Measurements from ENCODE around the gene OR52N1.
A peak's percentile ranks its signal among the peaks of the same experiment; 100 is the strongest.

OR52N1 gene

DNA sequence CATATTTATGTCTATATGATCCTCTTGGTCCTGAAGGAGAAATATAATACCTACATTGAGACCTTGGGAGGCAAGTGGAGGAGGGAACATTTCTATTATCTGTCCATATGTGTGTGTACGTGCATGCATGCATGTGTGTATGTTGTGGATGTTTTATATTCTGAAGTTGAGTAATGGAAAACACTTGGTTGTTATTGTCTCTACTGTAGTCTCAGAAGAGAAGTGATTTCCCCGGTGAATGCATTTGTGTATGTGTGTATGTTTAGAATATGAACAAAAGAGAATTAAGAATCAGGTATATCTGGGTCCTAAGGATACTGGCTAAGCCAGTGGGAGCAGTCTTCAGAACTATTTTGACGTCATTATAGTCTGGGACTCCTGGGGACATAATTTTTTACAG lies at the start of gene OR52N1:
OR52N1 (minus strand) TSS at position 101 of the 400 bp plus-strand sequence. CDS start 2,449 bp downstream, outside the sequence.
- no peak for DNase-seq (ENCODE audit: low read depth in 3 of 3)

GRCh38 chr11:5837695-5838094 lies 46.6 kb upstream of the OR52N1 start:
- DNase-seq (ENCODE audit: low read depth in 3 of 3), result no peak

GRCh38 chr11:5833446-5833845 lies 42.4 kb upstream of the OR52N1 start:
- DNase-seq (ENCODE audit: low read depth in 3 of 3), result no peak

- DNase-seq (ENCODE audit: low read depth in 3 of 3), result no peak
Observed at GRCh38 chr11:5831196-5831829, 40.2 kb upstream of the OR52N1 start.

GRCh38 chr11:5818245-5818886 lies 27.3 kb upstream of the OR52N1 start:
- no peak for DNase-seq (ENCODE audit: low read depth in 3 of 3)

DNA sequence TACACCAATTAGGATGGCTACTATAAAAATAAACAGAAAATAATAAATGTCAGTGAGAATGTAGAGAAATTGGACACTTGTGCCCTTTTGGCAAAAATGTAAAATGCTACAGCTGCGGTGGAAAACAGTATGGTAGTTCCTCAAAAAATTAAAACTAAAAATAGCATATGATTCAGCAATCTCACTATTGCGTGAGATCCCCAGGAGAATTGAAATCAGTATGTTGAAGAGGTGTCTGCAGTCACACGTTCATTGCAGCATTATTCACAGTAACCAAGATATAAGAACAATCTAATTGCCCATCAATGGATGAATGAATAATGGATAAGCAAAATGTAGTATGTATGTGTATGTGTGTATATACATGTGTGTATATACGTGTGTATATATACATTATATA lies 24.5 kb upstream of the OR52N1 start:
- DNase-seq (ENCODE audit: low read depth in 3 of 3), result no peak

- no peak for DNase-seq (ENCODE audit: low read depth in 3 of 3)
Observed at GRCh38 chr11:5809905-5810795, 19.1 kb upstream of the OR52N1 start.

DNA sequence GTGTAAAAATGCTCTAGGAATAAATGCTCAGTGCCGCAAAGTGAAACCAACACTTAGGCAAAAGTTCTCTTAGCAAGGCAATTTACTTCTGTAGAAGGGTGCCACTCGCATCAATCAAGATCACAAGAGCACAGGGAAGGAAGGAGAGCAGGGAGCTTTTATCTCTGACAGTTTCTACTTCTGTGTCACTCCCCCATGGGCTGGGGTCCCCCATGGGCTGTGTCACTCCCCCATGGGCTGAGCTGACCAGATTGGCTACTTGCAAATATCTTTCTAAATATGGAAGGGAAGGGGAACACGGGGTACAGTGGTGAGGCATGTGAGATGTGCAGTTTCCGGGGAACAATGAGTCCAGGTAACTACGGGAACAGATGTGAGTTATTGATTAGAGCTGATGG lies 18.1 kb upstream of the OR52N1 start:
- no peak for DNase-seq (ENCODE audit: low read depth in 3 of 3)

DNA sequence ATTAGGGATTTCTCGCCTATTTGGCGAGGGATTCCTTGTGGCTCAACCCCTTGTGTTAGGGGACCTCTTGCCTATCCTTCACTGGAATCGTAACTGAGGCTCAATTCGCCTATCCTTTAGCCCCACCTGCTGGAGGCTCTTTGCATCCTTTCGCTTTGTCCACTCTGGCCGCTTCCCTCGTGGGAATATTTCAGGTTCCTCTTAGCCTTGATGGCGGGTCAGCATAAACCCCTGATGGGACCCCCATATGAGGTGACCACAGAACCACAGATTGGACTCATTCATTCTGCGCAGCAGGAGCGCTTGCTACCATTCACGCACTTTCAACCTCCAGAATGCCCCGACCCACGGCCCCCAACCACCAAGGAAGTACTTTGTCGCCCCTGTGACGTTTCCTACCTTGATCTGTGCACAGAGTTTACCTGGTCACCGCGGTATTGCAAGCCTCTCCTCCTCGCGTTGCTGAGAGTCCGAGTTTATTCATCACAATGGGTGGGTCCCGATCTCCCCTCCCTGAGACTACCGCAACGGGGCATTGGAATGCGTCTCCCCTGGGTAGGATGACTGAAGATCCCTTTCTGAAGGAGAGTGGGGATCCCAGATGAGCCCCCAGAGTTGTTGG lies 17.5 kb upstream of the OR52N1 start, which contains the start of gene OR52N2:
OR52N2 (plus strand) TSS at position 425 of the 622 bp plus-strand sequence. CDS start 11,412 bp downstream, outside the sequence.
- peak; percentile 33 to 64 (median 51) for DNase-seq (ENCODE audit: low read depth in 3 of 3)

GRCh38 chr11:5807580-5807979 lies 16.5 kb upstream of the OR52N1 start:
- no peak for DNase-seq (ENCODE audit: low read depth in 3 of 3)

DNA sequence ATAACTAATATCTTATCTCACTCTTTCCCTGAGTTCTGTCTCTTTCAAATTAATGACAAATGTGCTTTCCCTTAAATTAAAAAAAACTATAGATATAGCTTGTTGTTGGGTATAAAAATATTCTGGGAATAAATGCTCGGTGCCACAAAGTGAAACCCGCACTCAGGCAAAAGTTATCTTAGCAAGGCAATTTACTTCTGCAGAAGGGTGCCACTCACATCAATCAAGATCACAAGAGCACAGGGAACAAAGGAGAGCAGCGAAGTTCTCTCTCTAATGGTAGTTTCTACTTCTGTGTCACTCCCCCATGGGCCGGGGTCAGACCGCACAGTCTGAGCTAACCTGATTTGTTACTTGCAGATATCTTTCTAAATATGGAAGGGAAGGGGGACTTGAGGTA lies 12.9 kb upstream of the OR52N1 start:
- no peak for DNase-seq (ENCODE audit: low read depth in 3 of 3)

DNA sequence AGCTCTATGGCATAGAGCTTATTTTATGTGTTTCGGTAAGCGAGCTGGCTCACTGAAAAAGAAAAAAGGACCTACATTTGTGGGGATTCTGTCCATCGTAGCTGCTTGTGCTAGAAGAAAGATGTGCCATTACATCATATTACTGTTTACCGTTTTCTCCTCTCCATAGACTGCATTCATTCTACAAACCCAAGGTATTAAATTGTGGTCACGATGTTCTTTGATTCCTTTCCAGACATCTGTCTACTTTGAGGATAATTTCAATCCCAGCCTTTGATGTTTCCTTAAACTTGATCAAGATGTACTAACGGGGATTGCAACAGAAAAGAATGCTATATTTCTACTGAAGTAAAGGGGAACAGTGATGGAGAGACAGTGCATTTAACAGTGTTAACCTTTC lies 5.5 kb upstream of the OR52N1 start:
- no peak for DNase-seq (ENCODE audit: low read depth in 3 of 3)

DNA sequence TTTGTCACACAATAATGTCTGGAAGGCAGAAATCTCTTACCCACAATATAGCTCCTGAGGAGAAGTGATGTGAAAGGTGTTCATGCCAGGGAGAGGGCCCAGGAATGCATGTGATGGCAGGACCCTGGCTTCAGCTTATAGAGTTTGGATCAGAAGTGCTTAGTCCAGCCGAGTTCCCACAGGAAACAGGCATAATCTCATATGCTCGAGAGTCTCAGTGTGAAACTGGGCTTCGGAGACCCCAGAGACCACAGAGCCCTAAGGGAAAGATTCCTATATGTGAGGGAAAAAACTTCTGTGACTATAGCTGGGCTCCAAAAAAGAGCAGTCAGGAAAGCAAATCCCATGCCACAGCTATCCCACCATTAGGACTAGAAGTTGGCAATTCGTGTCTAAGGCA lies 7.8 kb downstream of the OR52N1 start, which contains the start of gene OR52N5:
OR52N5 (minus strand) TSS at position 101 of the 400 bp plus-strand sequence. CDS start 4,721 bp downstream, outside the sequence.
- no peak for DNase-seq (ENCODE audit: low read depth in 3 of 3)

DNA sequence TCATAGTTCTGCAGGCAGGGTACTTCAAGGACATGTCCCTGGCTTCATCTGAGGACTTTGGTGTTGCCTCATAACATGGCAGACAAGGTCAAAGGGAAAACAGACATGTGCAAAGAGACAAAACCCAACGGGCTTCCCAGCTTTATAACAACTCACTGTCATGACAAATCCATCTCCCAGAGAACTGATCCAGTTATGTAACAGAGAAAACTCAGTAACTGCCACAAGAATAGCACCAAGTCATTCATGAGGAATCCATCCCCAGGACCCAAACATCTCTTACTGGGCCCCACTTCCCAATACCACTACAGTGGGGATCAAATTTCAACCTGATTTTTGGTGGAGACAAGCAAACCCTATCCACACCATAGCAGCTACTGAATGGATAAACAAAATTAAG lies 24.0 kb downstream of the OR52N1 start:
- no peak for DNase-seq (ENCODE audit: low read depth in 3 of 3)

GRCh38 chr11:5753943-5754342 lies 37.1 kb downstream of the OR52N1 start, which contains the start of gene OR52N4:
OR52N4 (plus strand) TSS chr11:5754243; CDS start chr11:5754741, 498 bp downstream.
- DNase-seq (ENCODE audit: low read depth in 3 of 3), result no peak

- DNase-seq (ENCODE audit: low read depth in 3 of 3), result no peak
Observed at GRCh38 chr11:5749836-5750235, 41.2 kb downstream of the OR52N1 start.

- no peak for DNase-seq (ENCODE audit: low read depth in 3 of 3)
Observed at GRCh38 chr11:5746614-5747013, 44.5 kb downstream of the OR52N1 start.

- DNase-seq (ENCODE audit: low read depth in 3 of 3), result no peak
Observed at GRCh38 chr11:5738431-5738830, 52.6 kb downstream of the OR52N1 start.

GRCh38 chr11:5737670-5738392 lies 53.2 kb downstream of the OR52N1 start:
- DNase-seq (ENCODE audit: low read depth in 3 of 3), result no peak

GRCh38 chr11:5737091-5737490 lies 54.0 kb downstream of the OR52N1 start:
- DNase-seq (ENCODE audit: low read depth in 3 of 3), result no peak
